NCI-H748 (cell line): ENCODE data around the gene HK3.

ENCODE experiments used
- DNase-seq: peaks from one replicate; lab custom pipeline; 2025; ENCODE audit not compliant: unreplicated experiment; lab: John Stamatoyannopoulos, UW

The HK3 gene

DNA sequence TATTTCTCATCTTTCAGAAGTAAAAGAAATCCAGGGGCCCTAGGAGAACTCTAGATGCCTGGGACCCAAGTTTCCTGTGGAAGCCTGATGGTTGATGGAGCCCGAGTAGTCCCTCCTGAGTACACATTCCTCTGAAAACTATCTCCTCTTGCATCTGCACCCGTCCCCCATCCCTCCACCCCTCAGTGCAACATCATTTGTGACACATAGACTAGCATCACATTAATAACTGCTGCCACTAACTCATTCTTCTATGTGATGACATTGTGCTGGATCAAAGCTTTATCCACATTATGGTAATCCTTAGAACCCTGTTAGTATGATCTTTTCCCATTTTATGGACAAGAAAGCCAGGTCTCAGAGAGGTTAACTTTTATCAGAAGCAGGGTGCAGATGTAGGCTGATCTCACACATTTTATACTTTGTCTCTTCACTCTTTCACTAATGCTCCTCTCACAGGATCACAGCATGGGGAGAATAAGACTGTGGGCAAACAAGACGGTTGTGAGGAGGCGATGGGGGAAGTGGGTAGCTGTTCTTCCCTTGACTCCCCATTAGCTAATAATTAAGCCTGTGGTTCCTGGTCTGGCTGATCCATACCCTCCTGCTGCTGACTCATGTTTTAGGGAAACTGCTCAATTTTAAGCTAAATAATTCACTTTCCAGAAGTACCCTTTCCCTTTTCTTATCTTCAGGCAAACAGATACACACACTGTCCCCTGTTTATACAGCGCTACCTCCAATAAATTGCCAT, 3.9 kb upstream of the HK3 start:
- no peak for DNase-seq

DNA sequence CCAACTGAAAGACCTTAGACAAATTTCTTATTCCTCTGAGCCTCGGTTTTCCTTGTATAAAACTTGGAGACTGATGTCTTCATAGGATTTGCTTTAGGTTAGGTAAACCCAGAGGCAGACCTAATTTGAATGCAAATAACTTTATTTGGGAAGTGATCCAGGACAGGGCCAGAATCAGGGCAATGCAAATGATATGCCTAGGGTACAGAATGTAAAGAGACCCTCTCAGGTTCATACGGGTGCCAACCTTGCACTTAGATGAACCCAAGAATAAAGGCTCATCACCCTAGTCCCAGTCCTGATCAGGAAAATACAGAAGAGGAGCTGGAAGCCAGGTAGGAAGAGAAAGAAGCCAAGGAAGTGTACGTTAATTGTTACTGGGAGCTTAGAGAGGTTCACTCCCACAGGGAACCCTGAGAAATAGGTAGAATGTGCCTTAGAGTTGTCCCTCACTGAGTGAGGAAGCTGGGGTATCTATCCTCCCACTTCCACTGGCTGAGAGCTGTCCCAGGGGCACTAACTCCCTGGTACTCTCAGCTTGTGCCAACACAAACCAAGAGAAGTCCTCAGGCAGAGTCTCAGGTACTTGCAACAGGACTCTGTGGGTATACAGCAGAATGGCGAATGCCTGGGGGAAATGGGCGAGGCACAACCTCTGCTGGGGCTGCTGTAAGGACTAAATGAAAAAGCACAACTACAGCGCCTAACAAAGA, 3.1 kb upstream of the HK3 start:
- no peak for DNase-seq

DNA sequence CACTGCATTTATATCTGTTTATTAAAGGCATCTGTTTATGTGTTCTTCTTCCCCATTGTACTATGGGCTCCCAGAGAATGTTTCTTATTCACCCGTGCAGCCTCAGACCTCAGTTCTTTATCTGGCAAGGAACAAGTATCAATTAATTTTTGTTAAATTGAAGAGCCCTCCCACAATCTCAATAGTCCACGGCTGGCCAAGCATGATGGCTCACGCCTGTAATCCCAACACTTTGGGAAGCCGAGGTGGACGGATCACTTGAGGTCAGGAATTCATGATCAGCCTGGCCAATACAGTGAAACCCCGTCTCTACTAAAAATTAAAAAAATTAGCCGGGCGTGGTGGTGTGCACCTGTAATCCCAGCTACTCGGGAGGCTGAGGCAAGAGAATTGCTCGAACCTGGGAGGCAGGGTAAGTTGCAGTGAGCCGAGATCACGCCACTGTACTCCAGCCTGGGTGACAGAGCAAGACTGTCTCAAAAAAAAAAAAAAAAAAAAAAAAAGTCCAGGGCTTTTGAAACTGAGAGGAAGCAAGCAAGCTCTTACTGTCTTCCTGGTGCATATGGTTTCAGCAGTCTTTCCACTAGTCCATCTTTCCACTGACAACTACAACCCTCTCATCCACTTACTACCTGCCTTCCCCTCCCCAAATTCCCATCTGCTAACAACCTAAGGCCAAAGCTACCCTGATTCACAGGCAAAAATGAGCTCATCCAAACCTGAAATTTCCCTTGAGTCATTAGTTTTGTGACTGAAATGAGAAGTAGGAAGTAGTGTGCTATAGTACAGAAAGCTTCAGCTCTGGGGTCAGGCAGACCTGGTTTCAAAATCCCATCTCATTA, 2.3 kb upstream of the HK3 start:
- DNase-seq = no peak

DNA sequence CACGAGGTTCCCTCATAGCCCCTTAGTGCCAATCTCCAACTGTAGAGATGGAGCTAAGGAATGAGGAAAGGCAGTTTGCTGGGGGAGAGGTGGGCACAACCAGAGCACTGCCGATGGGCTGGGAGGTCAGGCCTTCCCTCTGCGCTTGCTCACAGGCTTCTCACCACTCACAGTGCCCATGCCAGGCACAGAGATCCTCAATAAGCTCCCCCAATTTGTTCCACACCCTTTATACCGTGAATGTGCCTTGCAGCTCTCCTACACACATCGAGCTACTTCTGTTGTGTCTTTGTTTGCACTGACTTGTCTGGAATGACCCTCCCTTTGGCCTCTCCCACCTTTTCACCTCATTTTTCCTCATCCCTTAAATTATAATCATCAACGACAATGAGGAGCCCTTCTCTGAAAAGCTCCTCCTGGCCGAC, 1.6 kb upstream of the HK3 start:
- no peak for DNase-seq

- no peak for DNase-seq
Observed at GRCh38 chr5:176899946-176900779, 1.0 kb upstream of the HK3 start.

GRCh38 chr5:176897263-176897662, 1.9 kb downstream of the HK3 start:
- DNase-seq = no peak

DNA sequence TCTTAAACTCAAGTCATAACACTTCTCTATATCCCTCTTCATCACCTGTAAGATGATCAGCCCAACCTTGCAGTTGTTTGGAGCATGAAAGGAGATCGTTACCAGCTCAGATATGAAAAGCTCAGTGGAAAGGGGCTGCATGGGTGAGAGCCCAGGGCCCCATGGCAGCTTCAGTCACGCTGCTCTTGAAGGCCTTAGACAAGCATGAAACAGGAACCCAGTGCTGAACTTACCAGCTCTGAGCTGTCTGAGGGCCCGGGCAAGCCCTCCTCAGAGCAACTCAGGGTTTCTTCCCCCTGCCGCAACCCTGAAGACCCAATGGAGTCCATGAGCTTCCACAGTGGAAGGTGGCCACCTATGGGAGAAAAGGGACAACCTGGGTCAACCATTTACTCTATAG, 3.3 kb downstream of the HK3 start:
- no peak for DNase-seq

- no peak for DNase-seq
Observed at GRCh38 chr5:176894298-176894697, 4.8 kb downstream of the HK3 start.

DNA sequence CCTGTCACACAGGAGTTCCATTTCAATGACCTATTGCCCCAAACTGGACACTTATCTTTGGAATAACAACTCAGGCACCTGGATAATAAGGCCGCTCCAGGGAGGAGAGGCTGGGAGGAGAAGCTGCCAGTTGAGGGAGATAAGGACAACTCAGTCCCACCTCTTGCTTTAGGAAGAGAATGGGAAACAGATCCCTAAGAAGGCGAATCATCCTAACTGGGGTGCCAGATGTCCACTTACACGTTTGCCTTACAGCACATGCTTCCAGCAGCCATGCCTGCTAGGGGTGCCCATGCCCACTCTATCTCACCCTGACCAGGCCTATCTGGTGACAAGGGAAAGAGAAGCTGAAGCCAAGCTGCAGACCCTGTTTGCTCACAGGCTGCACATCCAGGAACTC, 6.5 kb downstream of the HK3 start:
- no peak for DNase-seq

GRCh38 chr5:176891331-176891958, 7.7 kb downstream of the HK3 start:
- DNase-seq = no peak

- DNase-seq = no peak
Observed at GRCh38 chr5:176890455-176891330, 8.5 kb downstream of the HK3 start.

- no peak for DNase-seq
Observed at GRCh38 chr5:176889321-176890280, 9.5 kb downstream of the HK3 start.

- no peak for DNase-seq
Observed at GRCh38 chr5:176888865-176889165, 10.3 kb downstream of the HK3 start.

DNA sequence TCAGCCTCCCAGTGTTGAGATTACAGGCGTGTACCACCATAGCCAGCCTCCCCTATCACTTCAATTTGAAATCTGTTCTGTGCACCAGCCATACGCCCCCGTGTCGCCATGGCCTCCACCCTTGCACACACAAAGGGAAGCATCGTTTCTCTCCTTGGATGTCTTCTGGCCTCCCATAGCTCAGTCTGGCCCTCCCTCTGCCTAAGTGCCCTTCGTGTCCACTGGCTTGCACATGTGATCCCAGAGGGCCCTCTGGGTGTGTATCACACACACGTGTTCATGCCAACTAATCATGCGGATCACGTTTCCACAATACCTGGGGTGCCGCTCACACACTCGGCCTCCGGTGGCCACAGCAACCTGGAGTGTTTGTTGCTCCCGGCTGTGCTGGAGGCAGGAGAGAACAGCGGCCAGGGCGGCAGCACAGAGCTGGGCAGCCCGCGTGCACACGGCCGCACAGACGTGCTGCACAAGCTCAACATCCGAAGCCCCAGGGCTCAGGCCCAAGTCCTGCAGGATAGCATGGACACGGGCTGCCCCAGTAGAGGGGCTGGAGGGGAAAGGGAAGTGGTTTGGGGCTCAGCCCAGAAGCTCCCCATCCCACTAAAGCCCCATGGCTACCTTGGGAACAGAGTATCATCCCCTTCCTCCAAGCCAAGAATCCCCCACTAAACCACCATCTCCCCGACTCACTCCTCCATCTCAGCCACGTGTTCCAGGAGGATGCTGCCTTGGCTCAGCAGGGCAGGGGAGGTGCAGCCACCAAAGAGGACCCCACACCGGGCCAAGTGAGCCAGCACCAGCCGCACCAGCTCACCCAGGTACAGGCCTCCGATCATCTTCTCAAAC, 10.9 kb downstream of the HK3 start:
- DNase-seq = no peak

- DNase-seq = no peak
Observed at GRCh38 chr5:176887252-176887849, 11.8 kb downstream of the HK3 start.

- DNase-seq = no peak
Observed at GRCh38 chr5:176886336-176887251, 12.6 kb downstream of the HK3 start.
